GM18858 (cell line): Measurements from ENCODE around the gene LSM14B.
A peak's percentile ranks its signal among the peaks of the same experiment; 100 is the strongest.
"Not testable (repeated sequence)": the region's sequence is repeated elsewhere in the genome, so short reads cannot be mapped to it uniquely, and the experiment has no call there.

Source experiments
- ATAC-seq: cut with Tn5 transposase; IDR thresholded peaks from one replicate; pipeline ENCODE4 v1.9.1; 2021; ENCODE audit not compliant: unreplicated experiment

LSM14B gene

GRCh38 chr20:62112368-62112767 lies 9.9 kb upstream of the LSM14B start:
- no peak for ATAC-seq

- ATAC-seq: no peak
Measured at GRCh38 chr20:62114894-62115293, 7.4 kb upstream of the LSM14B start.

GRCh38 chr20:62115800-62116407 lies 6.4 kb upstream of the LSM14B start:
- ATAC-seq: not testable (repeated sequence)

GRCh38 chr20:62116558-62117361 lies 5.5 kb upstream of the LSM14B start:
- ATAC-seq: no peak

- ATAC-seq: no peak
Measured at GRCh38 chr20:62117362-62117646, 5.0 kb upstream of the LSM14B start.

- no peak for ATAC-seq
Measured at GRCh38 chr20:62117658-62118057, 4.6 kb upstream of the LSM14B start.

- no peak for ATAC-seq
Measured at GRCh38 chr20:62118113-62119043, 3.9 kb upstream of the LSM14B start.

- no peak for ATAC-seq
Measured at GRCh38 chr20:62119115-62119514, 3.2 kb upstream of the LSM14B start.

- ATAC-seq: no peak
Measured at GRCh38 chr20:62119591-62120364, 2.5 kb upstream of the LSM14B start.

GRCh38 chr20:62120365-62120762 lies 1.9 kb upstream of the LSM14B start:
- no peak for ATAC-seq

GRCh38 chr20:62120990-62121775 lies 1.1 kb upstream of the LSM14B start:
- peak; percentile 6 for ATAC-seq

GRCh38 chr20:62122654-62123449 lies 577 bp downstream of the LSM14B start:
- peak; percentile 11 for ATAC-seq

GRCh38 chr20:62123450-62124118 lies 1.3 kb downstream of the LSM14B start:
- no peak for ATAC-seq

GRCh38 chr20:62126141-62126540 lies 3.9 kb downstream of the LSM14B start:
- ATAC-seq: no peak

- no peak for ATAC-seq
Measured at GRCh38 chr20:62127799-62128198, 5.5 kb downstream of the LSM14B start.

- ATAC-seq: no peak
Measured at GRCh38 chr20:62128502-62128901, 6.2 kb downstream of the LSM14B start.

- ATAC-seq: no peak
Measured at GRCh38 chr20:62129731-62130531, 7.7 kb downstream of the LSM14B start.
